ENCODE data around the gene DAB1.

Gene DAB1

DNA sequence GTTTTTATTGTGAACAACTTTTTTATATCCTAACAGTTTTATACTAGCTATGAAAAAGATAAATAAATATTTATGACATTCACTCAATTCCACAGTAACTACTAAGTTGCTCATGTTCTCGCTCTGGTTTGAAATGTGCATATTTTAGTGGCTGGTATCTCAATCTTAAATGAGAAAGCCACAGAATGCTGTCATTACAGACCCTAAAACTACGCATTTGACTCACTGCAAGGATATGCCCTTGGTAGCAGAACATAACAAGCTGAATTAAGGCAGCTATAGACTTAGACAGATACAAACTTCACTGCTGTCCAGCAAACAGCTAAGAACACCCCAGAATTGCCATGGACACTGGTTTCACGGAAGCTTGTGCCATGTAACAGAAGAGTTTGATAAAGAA lies 19.0 kb downstream of the DAB1 start:
- TF ChIP-seq ZXDB (tag by site-specific recombination; IDR thresholded peaks at IDR 0.05) (no peak), ZNF76 (tag by site-specific recombination; IDR thresholded peaks at IDR 0.05; ENCODE audit: borderline replicate concordance, low read depth) (no peak), ZNF202 (tag by site-specific recombination; IDR thresholded peaks at IDR 0.05; ENCODE audit: borderline replicate concordance) (no peak)
- no peaks in the 10 kb centered on the region for H3K36me3 ChIP-seq (ENCODE audit: control insufficient read depth in 2 of 2, insufficient read depth in 1 of 2, low read length in 2 of 2)
- no peak overlapping the region for H3K4me3 ChIP-seq (ENCODE audit: low read depth, low read length)
- POLR2A ChIA-PET: no interaction called here
- no peaks in the 10 kb centered on the region for H3K9me3 ChIP-seq (ENCODE audit: control insufficient read depth, insufficient read depth, low read depth, low read length)
- H3K27ac ChIP-seq (ENCODE audit: extremely low read depth, low read depth, low read length): no peak overlapping the region
- CTCF ChIA-PET: interaction anchor here (0.7 kb wide), 1 partner anchor 190 kb away, joined by 4 read pairs; no protein-coding TSS in a partner anchor
- H3K4me1 ChIP-seq (ENCODE audit: control insufficient read depth, insufficient read depth, low read length): no peaks in the 10 kb centered on the region

GRCh38 chr1:57403201-57403600 lies 20.7 kb downstream of the DAB1 start:
- Histone ChIP-seq H3K27ac (ENCODE audit: extremely low read depth, low read depth, low read length) (no peak overlapping the region), H3K36me3 (ENCODE audit: control insufficient read depth in 2 of 2, insufficient read depth in 1 of 2, low read length in 2 of 2) (no peaks in the 10 kb centered on the region), H3K9me3 (ENCODE audit: control insufficient read depth, insufficient read depth, low read depth, low read length) (no peaks in the 10 kb centered on the region), H3K4me3 (ENCODE audit: low read depth, low read length) (no peak overlapping the region), H3K4me1 (ENCODE audit: control insufficient read depth, insufficient read depth, low read length) (no peaks in the 10 kb centered on the region)
- POLR2A ChIA-PET: no interaction called here
- TF ChIP-seq ZNF214 (tag by site-specific recombination; IDR thresholded peaks at IDR 0.05; ENCODE audit: borderline replicate concordance) (no peak), MYNN (tag by site-specific recombination; IDR thresholded peaks at IDR 0.05; ENCODE audit: borderline replicate concordance) (no peak), SP2 (tag by site-specific recombination; IDR thresholded peaks at IDR 0.05) (no peak), ZNF391 (tag by site-specific recombination; IDR thresholded peaks at IDR 0.05; ENCODE audit: borderline replicate concordance, low read depth) (no peak), ZNF660 (tag by site-specific recombination; IDR thresholded peaks at IDR 0.05) (no peak), ZNF433 (tag by site-specific recombination; IDR thresholded peaks at IDR 0.05; ENCODE audit: low read depth) (no peak), ZNF24 (tag by site-specific recombination; IDR thresholded peaks at IDR 0.05) (no peak), ZNF677 (tag by site-specific recombination; IDR thresholded peaks at IDR 0.05) (no peak), ZBTB21 (tag by site-specific recombination; IDR thresholded peaks at IDR 0.05) (no peak), HOXA7 (CRISPR knock-in tag; IDR thresholded peaks at IDR 0.05; ENCODE audit: borderline replicate concordance) (no peak), ZNF514 (tag by site-specific recombination; IDR thresholded peaks at IDR 0.05) (no peak)
- CTCF ChIA-PET: no interaction called here

DNA sequence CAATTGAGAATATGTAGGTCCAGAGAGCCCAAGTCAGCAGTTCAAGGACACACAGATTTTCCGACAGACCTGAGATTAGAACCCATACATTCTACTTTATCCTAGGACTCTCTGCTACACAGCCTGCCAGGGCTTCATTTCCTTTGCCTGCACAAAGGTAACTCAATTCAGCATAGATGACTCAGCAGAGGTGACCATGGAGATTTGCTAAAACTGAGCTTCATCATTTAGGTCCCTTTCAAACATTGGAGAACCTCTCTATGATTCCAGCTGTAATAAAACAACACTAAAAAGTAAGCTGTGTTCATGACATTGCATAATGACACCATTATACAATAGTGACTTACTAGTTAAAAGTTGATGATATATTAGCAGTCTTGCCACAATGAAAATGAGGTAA lies 22.2 kb downstream of the DAB1 start:
- TF ChIP-seq ZNF677 (tag by site-specific recombination; IDR thresholded peaks at IDR 0.05): no peak
- TF ChIP-seq ZNF248 (tag by site-specific recombination; IDR thresholded peaks at IDR 0.05): no peak
- TF ChIP-seq, protein P1, sequence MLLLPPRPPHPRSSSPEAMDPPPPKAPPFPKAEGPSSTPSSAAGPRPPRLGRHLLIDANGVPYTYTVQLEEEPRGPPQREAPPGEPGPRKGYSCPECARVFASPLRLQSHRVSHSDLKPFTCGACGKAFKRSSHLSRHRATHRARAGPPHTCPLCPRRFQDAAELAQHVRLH (tag by site-specific recombination; IDR thresholded peaks at IDR 0.05): no peak
- TF ChIP-seq SP7 (tag by site-specific recombination; IDR thresholded peaks at IDR 0.05): no peak
- no peak for TF ChIP-seq ZNF169 (tag by site-specific recombination; IDR thresholded peaks at IDR 0.05)
- no peak for TF ChIP-seq ZNF544 (tag by site-specific recombination; IDR thresholded peaks at IDR 0.05)
- no peak for TF ChIP-seq ZNF391 (tag by site-specific recombination; IDR thresholded peaks at IDR 0.05; ENCODE audit: borderline replicate concordance, low read depth)
- TF ChIP-seq ZNF600 (tag by site-specific recombination; IDR thresholded peaks at IDR 0.05): no peak
- no peak for TF ChIP-seq ZNF624 (tag by site-specific recombination; IDR thresholded peaks at IDR 0.05)
- TF ChIP-seq ZNF221 (tag by site-specific recombination; IDR thresholded peaks at IDR 0.05; ENCODE audit: borderline replicate concordance): no peak
- no peak overlapping the region for H3K4me3 ChIP-seq (ENCODE audit: low read depth, low read length)
- H3K4me1 ChIP-seq (ENCODE audit: control insufficient read depth, insufficient read depth, low read length): no peaks in the 10 kb centered on the region
- ChIA-PET POLR2A (no interaction called here), CTCF (no interaction called here)
- H3K27ac ChIP-seq (ENCODE audit: extremely low read depth, low read depth, low read length): no peak overlapping the region
- no peaks in the 10 kb centered on the region for H3K36me3 ChIP-seq (ENCODE audit: control insufficient read depth in 2 of 2, insufficient read depth in 1 of 2, low read length in 2 of 2)
- no peaks in the 10 kb centered on the region for H3K9me3 ChIP-seq (ENCODE audit: control insufficient read depth, insufficient read depth, low read depth, low read length)
